ENCODE results near the gene ELMO3.
A peak's percentile ranks its signal among the peaks of the same experiment; 100 is the strongest.

ELMO3 gene

DNA sequence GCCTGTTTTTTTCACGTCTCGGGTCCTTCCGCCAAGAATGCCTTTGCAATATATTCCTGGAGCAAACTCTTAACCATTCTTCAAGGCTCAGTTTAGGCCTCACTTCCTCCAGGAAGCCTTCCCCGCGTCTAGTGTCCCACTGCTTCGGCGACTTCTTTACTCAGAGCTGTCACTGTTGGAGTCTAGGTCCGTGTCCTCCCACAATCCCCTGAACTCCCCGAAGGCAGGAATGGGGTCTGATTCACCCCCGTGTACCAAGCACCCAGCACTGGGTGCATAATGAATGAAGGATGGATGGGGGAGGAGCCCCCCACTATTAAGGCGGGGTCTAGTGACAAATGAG, 15.7 kb upstream of the ELMO3 start:
- DNase-seq (ENCODE audit: low read depth in 2 of 2) = no peak

- DNase-seq (ENCODE audit: low read depth in 2 of 2) = peak; percentile 84 to 95
These were observed 15.1 kb upstream of the ELMO3 start, which contains the start of gene MATCAP1 for GRCh38 chr16:67183627-67184452. Gene MATCAP1, minus strand, starts transcription at chr16:67183963. Its CDS starts 3,353 bp downstream, at chr16:67180610.

- no peak for DNase-seq (ENCODE audit: low read depth in 2 of 2)
These were observed 14.4 kb upstream of the ELMO3 start for GRCh38 chr16:67184453-67184994.

DNA sequence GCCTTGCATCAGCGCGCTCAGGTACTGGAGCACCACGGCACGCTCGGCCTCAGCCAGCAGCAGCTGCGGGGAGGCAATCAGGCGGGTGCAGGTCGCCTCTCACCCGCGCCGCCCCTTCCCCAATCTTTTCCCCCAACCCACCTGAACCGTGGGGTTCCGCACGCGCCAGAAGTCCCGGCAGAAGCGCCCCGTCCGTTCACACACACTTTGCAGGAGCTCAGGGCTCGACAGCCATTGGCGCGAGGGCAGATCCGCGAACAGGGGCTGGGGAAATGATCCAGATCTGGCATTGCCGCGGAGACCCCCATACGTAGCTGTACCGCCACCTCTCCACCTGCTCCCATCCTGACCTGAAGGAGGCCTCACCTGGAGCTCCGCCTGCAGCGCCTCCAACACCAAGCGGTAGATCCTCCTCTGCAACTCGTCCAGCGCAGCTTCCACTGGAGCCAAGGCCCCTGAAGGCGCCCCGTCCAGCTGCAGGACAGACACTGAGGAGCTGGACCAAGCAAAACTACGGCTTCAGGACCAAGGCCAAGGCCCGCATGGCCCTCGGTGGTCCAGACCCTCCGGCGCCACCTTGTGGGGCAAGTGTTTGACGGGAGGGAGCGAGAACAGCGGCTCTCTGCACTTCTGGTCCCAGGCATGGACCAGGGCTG, 13.8 kb upstream of the ELMO3 start:
- peak; percentile 65 to 84 for DNase-seq (ENCODE audit: low read depth in 2 of 2)

GRCh38 chr16:67185651-67186134, 13.2 kb upstream of the ELMO3 start:
- DNase-seq (ENCODE audit: low read depth in 2 of 2) = no peak

- no peak for DNase-seq (ENCODE audit: low read depth in 2 of 2)
These were observed 12.4 kb upstream of the ELMO3 start for GRCh38 chr16:67186550-67186950.

GRCh38 chr16:67187175-67187890, 11.6 kb upstream of the ELMO3 start:
- DNase-seq (ENCODE audit: low read depth in 2 of 2) = no peak

DNA sequence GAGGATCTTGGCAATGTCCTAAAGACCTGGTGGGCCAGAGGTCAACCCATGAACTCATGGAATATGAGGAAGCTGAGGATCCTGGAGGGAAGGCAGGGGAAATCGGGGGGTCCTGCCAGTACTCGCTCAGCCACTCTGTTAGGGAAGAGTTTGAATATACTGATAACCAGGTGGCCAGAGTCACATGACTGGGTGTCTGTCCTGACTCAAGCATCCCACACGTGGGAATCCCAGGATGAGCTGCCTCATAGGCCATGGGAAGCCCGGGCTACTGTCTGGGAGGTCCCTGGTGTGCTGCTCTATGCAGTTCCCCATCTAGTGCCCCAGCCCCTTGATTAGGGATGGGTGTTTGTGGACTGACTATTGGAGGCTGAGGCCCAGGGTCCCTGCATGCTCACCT, 10.6 kb upstream of the ELMO3 start:
- no peak for DNase-seq (ENCODE audit: low read depth in 2 of 2)

DNA sequence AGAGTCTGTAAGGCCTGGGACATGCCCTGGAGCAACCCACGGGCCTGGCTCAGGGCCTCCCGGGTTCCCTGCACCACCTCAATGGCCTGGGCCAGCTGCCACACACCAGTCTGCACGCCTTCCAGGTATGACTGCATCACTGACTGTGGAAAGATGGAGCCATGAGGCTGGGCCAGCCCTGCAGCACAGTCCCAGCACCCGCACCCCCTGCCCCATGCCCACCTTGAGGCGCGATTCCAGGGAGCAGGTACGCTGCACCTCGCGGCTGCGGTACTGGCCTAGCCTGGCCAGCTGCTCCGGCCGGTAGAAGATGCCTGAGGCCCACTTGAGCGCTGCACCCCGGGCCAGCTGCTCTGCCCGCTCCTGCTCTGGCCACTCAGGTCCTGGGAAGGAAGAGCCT, 10.1 kb upstream of the ELMO3 start:
- no peak for DNase-seq (ENCODE audit: low read depth in 2 of 2)

- no peak for DNase-seq (ENCODE audit: low read depth in 2 of 2)
These were observed 8.9 kb upstream of the ELMO3 start, which contains the start of gene EXOC3L1 for GRCh38 chr16:67190041-67190440. Gene EXOC3L1, minus strand, starts transcription at chr16:67190136. Its CDS starts 460 bp downstream, at chr16:67189676.

DNA sequence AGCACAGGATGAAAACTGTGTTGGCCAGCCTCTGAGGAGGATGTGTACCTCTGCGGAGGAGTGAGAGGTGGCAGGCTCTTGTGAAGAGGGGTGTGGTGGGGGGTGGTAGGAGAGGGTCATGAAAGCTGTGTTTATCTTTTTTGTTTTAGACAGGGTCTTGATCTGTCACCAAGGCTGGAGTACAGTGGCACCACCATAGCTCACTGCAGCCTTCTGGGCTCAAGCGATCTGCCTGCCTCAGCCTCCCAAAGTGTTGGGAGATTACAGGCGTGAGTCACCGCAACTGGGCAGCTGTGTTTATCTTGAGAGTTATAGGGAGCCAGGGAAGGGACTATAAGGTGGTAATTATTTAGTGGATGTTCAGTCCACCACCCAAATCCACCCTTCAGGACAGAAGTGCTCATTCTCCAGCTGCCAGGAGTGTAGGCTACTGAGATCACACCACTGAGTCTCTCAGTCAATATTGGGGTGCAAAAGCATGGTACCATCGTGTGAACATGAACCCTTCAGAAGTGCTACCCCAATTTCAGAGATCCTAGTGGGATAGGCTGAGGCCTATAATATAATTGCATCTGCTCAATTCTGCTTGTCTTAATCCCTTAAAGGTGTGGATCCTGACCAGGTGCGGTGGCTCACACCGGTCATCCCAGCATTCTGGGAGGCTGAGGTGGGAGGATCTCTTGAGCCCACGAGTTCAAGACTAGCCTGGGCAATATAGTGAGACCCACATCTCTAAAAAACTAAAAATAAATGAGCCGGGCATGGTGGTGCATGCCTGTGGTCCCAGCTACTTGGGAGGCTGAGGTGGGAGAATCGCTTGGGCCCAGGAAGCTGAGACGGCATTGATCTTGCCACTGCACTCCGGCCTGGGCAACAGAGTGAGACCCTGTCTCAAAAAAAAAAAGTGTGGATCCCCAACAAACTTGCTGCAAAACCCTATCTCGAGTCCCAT, 8.2 kb upstream of the ELMO3 start:
- no peak for DNase-seq (ENCODE audit: low read depth in 2 of 2)

- no peak for DNase-seq (ENCODE audit: low read depth in 2 of 2)
These were observed 7.4 kb upstream of the ELMO3 start for GRCh38 chr16:67191411-67191994.

DNA sequence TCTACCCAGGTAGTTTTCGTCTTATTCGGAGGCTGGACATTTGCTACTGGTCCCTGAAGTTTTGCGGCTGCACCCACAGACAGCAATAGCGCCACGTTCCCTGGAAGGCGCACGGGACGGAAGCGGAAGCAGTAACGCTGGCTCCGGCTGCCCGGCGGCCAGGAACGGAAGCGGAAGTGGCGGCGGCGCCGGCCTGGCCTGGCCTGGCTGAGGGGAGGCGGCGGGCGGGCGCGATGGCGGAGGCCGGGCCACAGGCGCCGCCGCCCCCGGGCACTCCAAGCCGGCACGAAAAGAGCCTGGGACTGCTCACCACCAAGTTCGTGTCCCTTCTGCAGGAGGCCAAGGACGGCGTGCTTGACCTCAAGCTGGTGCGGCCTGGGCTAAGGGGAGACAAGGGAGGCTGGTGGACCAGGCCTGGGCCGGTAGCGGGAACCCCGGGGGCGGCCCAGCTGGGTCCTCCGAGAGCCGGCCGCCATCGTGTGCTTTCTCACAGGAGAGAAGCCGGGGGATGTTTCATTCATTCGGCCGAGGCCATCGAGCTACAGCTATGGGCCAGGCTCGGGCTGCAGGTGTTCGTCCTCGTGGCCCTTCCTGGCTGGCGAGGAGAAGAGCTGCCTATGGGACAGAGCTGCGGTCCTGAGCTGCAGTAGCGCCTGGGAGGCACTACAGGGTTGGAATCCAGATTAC, 6.8 kb upstream of the ELMO3 start, which contains the start of gene E2F4:
TSS of gene E2F4 (plus strand) at position 161 of the 687 bp plus-strand sequence. CDS start at position 234, 73 bp downstream.
- DNase-seq (ENCODE audit: low read depth in 2 of 2) = peak; percentile 79 to 86

DNA sequence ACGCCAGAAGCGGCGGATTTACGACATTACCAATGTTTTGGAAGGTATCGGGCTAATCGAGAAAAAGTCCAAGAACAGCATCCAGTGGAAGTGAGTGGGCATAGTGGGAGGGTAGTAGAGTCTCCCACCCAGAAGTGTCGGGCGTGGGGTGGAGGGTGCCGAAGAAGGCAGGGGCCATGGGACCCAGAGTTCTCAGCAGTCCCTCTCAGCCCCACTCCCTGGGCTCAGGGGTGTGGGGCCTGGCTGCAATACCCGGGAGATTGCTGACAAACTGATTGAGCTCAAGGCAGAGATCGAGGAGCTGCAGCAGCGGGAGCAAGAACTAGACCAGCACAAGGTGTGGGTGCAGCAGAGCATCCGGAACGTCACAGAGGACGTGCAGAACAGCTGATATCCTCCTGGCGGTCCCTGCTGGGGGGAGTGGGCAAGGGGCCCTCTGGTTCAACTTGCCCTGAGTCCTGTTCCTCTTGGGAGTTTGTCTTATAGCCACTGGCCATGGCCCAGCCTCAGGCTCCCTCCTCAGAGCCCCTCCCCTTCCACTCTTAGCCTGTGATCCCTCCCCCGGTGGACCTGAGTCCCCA, 6.1 kb upstream of the ELMO3 start:
- no peak for DNase-seq (ENCODE audit: low read depth in 2 of 2)

DNA sequence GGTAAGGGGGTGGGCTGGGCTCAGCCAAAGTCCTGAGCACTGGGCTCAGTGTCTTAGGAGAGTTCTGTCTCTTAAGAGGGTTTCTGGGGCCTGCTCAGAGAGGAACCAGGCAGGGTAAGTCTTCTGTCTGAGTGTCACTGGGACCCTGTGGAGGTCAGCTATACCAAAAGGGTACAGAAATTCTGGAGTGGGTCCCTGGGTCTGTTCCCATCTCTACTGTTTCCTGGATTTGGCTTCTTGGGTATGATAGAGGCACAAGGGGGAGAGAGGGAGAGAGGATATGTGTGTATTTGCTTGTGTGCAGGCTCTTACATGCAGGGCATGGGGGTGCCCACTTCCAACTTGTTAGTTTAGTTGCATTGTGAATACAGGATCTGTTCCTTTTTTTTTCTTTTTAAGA, 5.4 kb upstream of the ELMO3 start:
- DNase-seq (ENCODE audit: low read depth in 2 of 2) = no peak

DNA sequence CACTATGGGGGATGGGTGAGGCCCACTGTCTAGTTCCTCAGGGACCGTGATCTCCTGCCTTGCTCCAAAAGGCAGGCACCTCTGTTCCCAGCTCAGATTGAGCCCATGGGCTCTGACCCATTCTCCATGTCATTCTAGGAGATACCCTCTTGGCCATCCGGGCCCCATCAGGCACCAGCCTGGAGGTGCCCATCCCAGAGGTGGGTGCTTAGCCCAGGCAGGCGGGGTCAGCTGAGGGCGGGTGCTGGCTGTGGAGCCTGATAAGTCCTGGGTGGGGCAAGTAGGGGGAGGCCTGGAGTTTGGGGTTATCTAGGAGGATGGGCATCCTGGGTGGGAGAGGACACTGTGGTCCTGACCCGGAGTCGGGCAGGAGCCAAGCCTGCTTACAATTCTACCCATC, 4.7 kb upstream of the ELMO3 start:
- no peak for DNase-seq (ENCODE audit: low read depth in 2 of 2)

DNA sequence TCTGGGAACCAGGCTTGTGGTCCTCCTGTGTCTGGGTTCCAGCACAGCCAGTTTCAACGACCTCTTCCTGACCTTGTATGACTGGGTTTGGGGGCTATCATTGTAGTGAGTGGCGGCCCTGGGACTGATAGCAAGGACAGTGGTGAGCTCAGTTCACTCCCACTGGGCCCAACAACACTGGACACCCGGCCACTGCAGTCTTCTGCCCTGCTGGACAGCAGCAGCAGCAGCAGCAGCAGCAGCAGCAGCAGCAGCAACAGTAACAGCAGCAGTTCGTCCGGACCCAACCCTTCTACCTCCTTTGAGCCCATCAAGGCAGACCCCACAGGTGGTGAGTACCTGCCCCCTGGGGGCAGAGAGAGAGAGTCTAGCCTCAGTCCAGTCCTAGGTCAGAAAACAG, 3.3 kb upstream of the ELMO3 start:
- no peak for DNase-seq (ENCODE audit: low read depth in 2 of 2)

GRCh38 chr16:67196881-67197280, 2.0 kb upstream of the ELMO3 start:
- DNase-seq (ENCODE audit: low read depth in 2 of 2) = no peak

GRCh38 chr16:67197704-67198103, 1.2 kb upstream of the ELMO3 start:
- DNase-seq (ENCODE audit: low read depth in 2 of 2) = no peak

Measured in stimulated activated CD4-positive, alpha-beta T cell treated with anti-CD3 and anti-CD28 coated beads, Interleukin-12 subunit alpha, Interleukin-12 subunit beta, amount 100 ng/mL, for 24 hours (primary cell).